K562 (cell line): ENCODE results near the gene ERN1. TPM values are rescaled to one million over a fixed set of nuclear protein-coding genes. Genes with fewer than 3 reads are reported as not detected.

ENCODE experiments used
- CBX3 ChIP-seq, 2 experiments: IDR thresholded peaks; 1 replicate in 1 of 2; 2 replicates in 1 of 2; pipeline ENCODE4 v1.6.1; 2012; ENCODE audit warnings: inconsistent platforms in 2 of 2, low read length in 2 of 2, borderline replicate concordance in 1 of 2, control low read depth in 1 of 2
- CREB5 ChIP-seq: fragments of 250-450 bp; sonication (Bioruptor Pico); IDR thresholded peaks from 2 replicates; pipeline ENCODE4 v1.5.0; 2020; ENCODE audit warnings: mild to moderate bottlenecking
- CREM ChIP-seq: IDR thresholded peaks from 2 replicates; pipeline ENCODE4 v1.6.1; 2014; ENCODE audit warnings: antibody characterized with exemption, low read depth
- GABPB1 ChIP-seq: sonication (generic); formaldehyde crosslinking; IDR thresholded peaks from 2 replicates; pipeline ENCODE4 v1.8.0; 2022; ENCODE audit warnings: mild to moderate bottlenecking, missing genetic modification reagents
- KLF13 ChIP-seq: fragments of 450-650 bp; IDR thresholded peaks from 2 replicates; pipeline ENCODE4 v1.6.1; 2016; ENCODE audit warnings: missing genetic modification characterization, low read depth, mild to moderate bottlenecking, missing compliant biosample characterization, moderate library complexity, borderline replicate concordance
- MAFK ChIP-seq: IDR thresholded peaks from 2 replicates; pipeline ENCODE4 v1.6.1; 2011; ENCODE audit warnings: low read length, improper control_type of control experiment
- MAZ ChIP-seq, 2 experiments: fragments of 450-650 bp in 1 of 2; sonication (generic) in 1 of 2; formaldehyde crosslinking; IDR thresholded peaks in 1 of 2; conservative IDR thresholded peaks in 1 of 2; 2 replicates each; pipeline versions ENCODE4 v1.4.0 to v1.5.0; 2020; ENCODE audit warnings: mild to moderate bottlenecking in 1 of 2, missing genetic modification reagents in 1 of 2
- MCM7 ChIP-seq, 2 experiments: fragments of 450-650 bp; IDR thresholded peaks; 2 replicates each; pipeline ENCODE4 v1.6.1; 2016 to 2018
- MXD1 ChIP-seq: fragments of 250-450 bp; sonication (Bioruptor Pico); IDR thresholded peaks from 2 replicates; pipeline ENCODE4 v1.8.0; 2021; ENCODE audit warnings: borderline replicate concordance, mild to moderate bottlenecking, moderate library complexity; ENCODE audit not compliant: poor library complexity, severe bottlenecking
- NKRF ChIP-seq: fragments of 450-650 bp; IDR thresholded peaks from 2 replicates; pipeline ENCODE4 v1.6.1; 2016; ENCODE audit warnings: borderline replicate concordance
- NR2F6 ChIP-seq: fragments of 450-650 bp; formaldehyde crosslinking; IDR thresholded peaks from 2 replicates; pipeline ENCODE4 v1.4.0; 2020; ENCODE audit warnings: mild to moderate bottlenecking
- PREB ChIP-seq: sonication (generic); formaldehyde crosslinking; IDR thresholded peaks from 2 replicates; pipeline ENCODE4 v1.8.1; 2023; ENCODE audit warnings: mild to moderate bottlenecking, missing genetic modification reagents
- SAP30 ChIP-seq: fragments of 200-600 bp; sonication (generic); IDR thresholded peaks from 2 replicates; pipeline ENCODE4 v1.6.1; 2012; ENCODE audit warnings: borderline replicate concordance, low read depth, mild to moderate bottlenecking, moderate library complexity, low read length, control low read depth, inconsistent platforms; ENCODE audit not compliant: insufficient read depth, poor library complexity, severe bottlenecking
- SMAD1 ChIP-seq: fragments of 150-350 bp; IDR thresholded peaks from 2 replicates; pipeline ENCODE4 v1.6.1; 2014; ENCODE audit warnings: low read length, low read depth; ENCODE audit not compliant: partially characterized antibody
- TAF15 ChIP-seq: fragments of 200-400 bp; formaldehyde crosslinking; IDR thresholded peaks from 2 replicates; pipeline ENCODE4 v1.6.1; 2017; ENCODE audit warnings: mild to moderate bottlenecking, low read depth, low read length, moderate library complexity
- ZBED1 ChIP-seq: IDR thresholded peaks from 2 replicates; pipeline ENCODE4 v1.6.1; 2014
- ZBTB7A ChIP-seq: IDR thresholded peaks from 2 replicates; pipeline ENCODE4 v1.6.1; 2011; ENCODE audit warnings: low read depth, mild to moderate bottlenecking, low read length, moderate library complexity, borderline replicate concordance; ENCODE audit not compliant: control insufficient read depth
- ZNF134 ChIP-seq: fragments of 250-450 bp; sonication (Bioruptor Pico); conservative IDR thresholded peaks from 2 replicates; pipeline ENCODE4 v1.4.0; 2020
- ZNF3 ChIP-seq: fragments of 250-450 bp; sonication (Bioruptor Pico); IDR thresholded peaks from 2 replicates; pipeline ENCODE4 v1.5.0; 2021; ENCODE audit warnings: mild to moderate bottlenecking, moderate library complexity
- ZNF347 ChIP-seq: fragments of 450-650 bp; formaldehyde crosslinking; IDR thresholded peaks from 2 replicates; pipeline ENCODE4 v1.4.0; 2020; ENCODE audit warnings: low read depth, mild to moderate bottlenecking, moderate library complexity
- ZNF695 ChIP-seq: fragments of 450-650 bp; formaldehyde crosslinking; IDR thresholded peaks from 2 replicates; pipeline ENCODE4 v1.4.0; 2020; ENCODE audit warnings: mild to moderate bottlenecking, moderate library complexity
- polyA plus RNA-seq, 8 experiments: library from polyadenylated mRNA; depleted of rRNA in 4 of 8; stranded (reverse) in 5 of 8; unstranded in 3 of 8; fragments of >200 nt; fragmentation: Nextera tagmentation in 2 of 8; fragmentation: Illumina TruSeq in 1 of 8; extraction: Ambion mirVana in 2 of 8; extraction: Trizol in 1 of 8; gene quantifications; 2 replicates each; pipeline versions ENCODE4 v1.2.1 to v1.2.3, GENCODE V29; 2011 to 2014; ENCODE audit warnings: inconsistent platforms in 1 of 8, missing spikeins in 1 of 8
- total RNA-seq, 7 experiments: library from RNA; depleted of rRNA in 6 of 7; stranded (reverse); fragments of >200 nt in 6 of 7; fragmentation: Illumina TruSeq in 2 of 7; extraction: Trizol in 2 of 7; gene quantifications; 2 replicates each; pipeline versions ENCODE4 v1.2.1 to v1.2.3, GENCODE V29; 2011 to 2021; ENCODE audit warnings: low replicate concordance in 1 of 7

The ERN1 gene
- total and polyA plus RNA-seq, 9 of the 15 experiments (the other 6 are each of a cell fraction or from before 2014, with no cell fraction given) = 2.1 to 22.5 (median 7.3) TPM

GRCh38 chr17:63998050-63998720 is 131.8 kb downstream of the ERN1 start, which contains the start of gene PRR29 (continued):
- no peak for TF ChIP-seq MXD1
- TF ChIP-seq PREB (CRISPR knock-in tag) = no peak
- TF ChIP-seq MAFK = no peak
- no peak for TF ChIP-seq ZBED1
- no peak for TF ChIP-seq SMAD1
- TF ChIP-seq ZNF134 = peak; percentile 86
- TF ChIP-seq CBX3 (IDR thresholded peaks at IDR 0.05; ENCODE audit: borderline replicate concordance in 1 of 2, low read length in 2 of 2) = no peak
- TF ChIP-seq ZNF695 (CRISPR knock-in tag) = no peak
- TF ChIP-seq SAP30 = peak; percentile 93
- TF ChIP-seq ZBTB7A = peak; percentile 70; the same call in 1 of the 2 replicates
- TF ChIP-seq TAF15 = no peak
- TF ChIP-seq KLF13 (tag) = peak; percentile 52; the same call in 1 of the 2 replicates
- 0 out of 2 replicates have a peak, but pooled peaks have one; percentile 15 for TF ChIP-seq CREM
- TF ChIP-seq ZNF347 (CRISPR knock-in tag) = no peak
- TF ChIP-seq MAZ (CRISPR knock-in tag; conservative IDR thresholded peaks at IDR 0.05 in 1 of 2, IDR thresholded peaks at IDR 0.05 in 1 of 2) = peak; percentile 62 to 63; a peak in 3 of 4 replicates
- no peak for TF ChIP-seq NR2F6 (CRISPR knock-in tag)
- no peak for TF ChIP-seq MCM7 (IDR thresholded peaks at IDR 0.05)
- peak; percentile 73 for TF ChIP-seq GABPB1 (CRISPR knock-in tag)
- no peak for TF ChIP-seq CREB5 (CRISPR knock-in tag)
- peak; percentile 95 for TF ChIP-seq NKRF
- TF ChIP-seq ZNF3 (CRISPR knock-in tag) = peak; percentile 95
